GM19025 (cell line): ENCODE measurements around the gene BCOR.

Source experiments
- ATAC-seq: cut with Tn5 transposase; IDR thresholded peaks from one replicate; pipeline ENCODE4 v1.9.1; 2021; ENCODE audit warnings: mild to moderate bottlenecking, low read depth, moderate library complexity; ENCODE audit not compliant: unreplicated experiment

Gene BCOR

GRCh38 chrX:40116925-40117324, 19.2 kb upstream of the BCOR start:
- no peak for ATAC-seq

GRCh38 chrX:40112996-40113395, 15.2 kb upstream of the BCOR start:
- no peak for ATAC-seq

GRCh38 chrX:40111868-40112267, 14.1 kb upstream of the BCOR start:
- ATAC-seq: no peak

- ATAC-seq: no peak
Observed at GRCh38 chrX:40109288-40110008, 11.7 kb upstream of the BCOR start.

- ATAC-seq: no peak
Observed at GRCh38 chrX:40108959-40109287, 11.2 kb upstream of the BCOR start.

- ATAC-seq: no peak
Observed at GRCh38 chrX:40108162-40108958, 10.6 kb upstream of the BCOR start.

GRCh38 chrX:40107291-40108161, 9.8 kb upstream of the BCOR start:
- no peak for ATAC-seq

- ATAC-seq: no peak
Observed at GRCh38 chrX:40106676-40107290, 9.0 kb upstream of the BCOR start.

- ATAC-seq: no peak
Observed at GRCh38 chrX:40105835-40106675, 8.3 kb upstream of the BCOR start.

GRCh38 chrX:40104985-40105834, 7.5 kb upstream of the BCOR start:
- ATAC-seq: peak; percentile 44

- peak; percentile 33 for ATAC-seq
Observed at GRCh38 chrX:40104630-40104984, 6.8 kb upstream of the BCOR start.

- ATAC-seq: no peak
Observed at GRCh38 chrX:40103565-40104323, 6.0 kb upstream of the BCOR start.

GRCh38 chrX:40102393-40103381, 4.9 kb upstream of the BCOR start:
- ATAC-seq: no peak

- ATAC-seq: no peak
Observed at GRCh38 chrX:40101430-40101802, 3.7 kb upstream of the BCOR start.

GRCh38 chrX:40100537-40101429, 3.0 kb upstream of the BCOR start:
- ATAC-seq: no peak

GRCh38 chrX:40100141-40100536, 2.4 kb upstream of the BCOR start:
- ATAC-seq: no peak
